Hematopoietic multipotent progenitor cell treated with erythropoietin and hydrocortisone succinate and interleukin-3 and kit ligand, for 6 days (in vitro differentiated cells): ENCODE data around the gene OR51I1.

Experiments used
- DNase-seq: peaks from one replicate; pipeline ENCODE4 v3.0.0-alpha.2; 2015

The OR51I1 gene, protein sequence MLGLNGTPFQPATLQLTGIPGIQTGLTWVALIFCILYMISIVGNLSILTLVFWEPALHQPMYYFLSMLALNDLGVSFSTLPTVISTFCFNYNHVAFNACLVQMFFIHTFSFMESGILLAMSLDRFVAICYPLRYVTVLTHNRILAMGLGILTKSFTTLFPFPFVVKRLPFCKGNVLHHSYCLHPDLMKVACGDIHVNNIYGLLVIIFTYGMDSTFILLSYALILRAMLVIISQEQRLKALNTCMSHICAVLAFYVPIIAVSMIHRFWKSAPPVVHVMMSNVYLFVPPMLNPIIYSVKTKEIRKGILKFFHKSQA

GRCh38 chr11:5441414-5441813 lies at the start of gene OR51I1:
OR51I1 (minus strand) TSS chr11:5441514; CDS start chr11:5441514, 0 bp downstream.
- no peak for DNase-seq

GRCh38 chr11:5489576-5490357 lies 48.5 kb upstream of the OR51I1 start:
- no peak for DNase-seq

DNA sequence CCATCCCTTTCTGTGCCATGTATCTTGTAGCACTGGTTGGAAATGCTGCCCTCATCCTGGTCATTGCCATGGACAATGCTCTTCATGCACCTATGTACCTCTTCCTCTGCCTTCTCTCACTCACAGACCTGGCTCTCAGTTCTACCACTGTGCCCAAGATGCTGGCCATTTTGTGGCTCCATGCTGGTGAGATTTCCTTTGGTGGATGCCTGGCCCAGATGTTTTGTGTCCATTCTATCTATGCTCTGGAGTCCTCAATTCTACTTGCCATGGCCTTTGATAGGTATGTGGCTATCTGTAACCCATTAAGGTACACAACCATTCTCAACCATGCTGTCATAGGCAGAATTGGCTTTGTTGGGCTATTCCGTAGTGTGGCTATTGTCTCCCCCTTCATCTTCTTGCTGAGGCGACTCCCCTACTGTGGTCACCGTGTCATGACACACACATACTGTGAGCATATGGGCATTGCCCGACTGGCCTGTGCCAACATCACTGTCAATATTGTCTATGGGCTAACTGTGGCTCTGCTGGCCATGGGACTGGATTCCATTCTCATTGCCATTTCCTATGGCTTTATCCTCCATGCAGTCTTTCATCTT lies 47.6 kb upstream of the OR51I1 start:
- DNase-seq: no peak

DNA sequence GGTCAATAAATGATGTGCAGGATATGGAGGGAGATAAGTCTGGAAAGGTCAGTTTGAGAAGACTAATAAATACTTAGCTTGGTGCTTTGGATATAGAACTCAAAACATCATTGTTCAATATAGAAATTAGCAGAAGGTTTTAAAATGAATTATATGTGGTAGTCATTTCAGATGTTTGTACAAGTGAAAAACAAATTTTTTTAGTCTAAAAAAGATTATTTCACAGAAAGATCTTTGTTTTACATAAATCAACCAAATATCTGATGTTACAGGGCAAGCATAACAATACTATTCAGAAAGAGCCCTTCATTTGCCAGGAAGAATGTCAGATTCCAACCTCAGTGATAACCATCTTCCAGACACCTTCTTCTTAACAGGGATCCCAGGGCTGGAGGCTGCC lies 47.1 kb upstream of the OR51I1 start, which contains the start of gene OR52D1:
TSS of gene OR52D1 (plus strand) at position 301 of the 400 bp plus-strand sequence. CDS start at position 323, 22 bp downstream.
- no peak for DNase-seq

- DNase-seq: no peak
These were observed 45.1 kb upstream of the OR51I1 start for GRCh38 chr11:5486421-5486820.

DNA sequence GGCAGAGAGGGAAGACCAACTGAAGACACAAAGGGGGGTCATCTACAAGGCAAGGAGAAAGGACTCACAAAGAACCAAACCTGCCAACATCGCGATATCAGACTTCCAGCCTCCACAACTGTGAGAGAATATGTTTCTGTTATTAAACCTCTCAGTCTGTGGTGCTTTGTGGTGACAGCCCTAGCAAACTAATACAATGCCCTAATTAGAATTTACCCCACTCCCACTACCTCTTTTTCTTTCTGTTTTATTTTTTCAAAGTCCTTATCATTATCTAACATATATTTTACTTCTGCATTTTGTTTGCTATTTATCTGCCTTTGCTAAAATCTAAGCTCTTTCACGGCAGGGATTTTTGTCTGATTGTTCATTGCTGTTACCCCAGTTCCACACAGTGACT lies 44.7 kb upstream of the OR51I1 start:
- DNase-seq: no peak

DNA sequence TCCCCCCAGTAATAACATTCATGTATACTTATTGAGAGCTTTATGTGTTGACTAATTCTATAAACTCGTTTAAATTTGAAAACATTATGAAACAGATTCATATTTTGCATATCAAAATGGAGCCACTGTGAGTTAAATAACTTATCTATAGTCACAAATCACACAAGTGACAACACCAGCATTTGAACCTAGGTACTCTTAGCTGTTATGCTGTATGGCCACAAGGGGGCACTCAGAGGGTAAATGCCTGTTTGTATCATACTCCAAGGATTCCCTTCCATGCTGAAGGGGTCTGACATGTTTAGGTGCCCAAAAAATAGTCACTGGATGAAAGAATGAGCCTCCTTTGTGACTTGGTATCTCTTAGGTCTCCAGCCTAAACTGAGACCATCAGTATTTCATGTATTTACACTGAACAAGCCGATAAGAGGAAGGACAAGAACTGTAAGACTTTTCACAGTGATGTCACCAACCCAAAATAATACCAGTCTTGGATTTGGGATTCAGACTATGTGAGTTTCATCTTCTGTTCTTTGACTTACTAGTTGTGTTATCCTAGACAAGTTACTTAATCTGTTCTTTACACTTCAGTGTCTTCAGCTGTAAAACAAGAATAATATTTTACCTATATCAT lies 35.0 kb upstream of the OR51I1 start:
- peak; percentile 87 for DNase-seq

DNA sequence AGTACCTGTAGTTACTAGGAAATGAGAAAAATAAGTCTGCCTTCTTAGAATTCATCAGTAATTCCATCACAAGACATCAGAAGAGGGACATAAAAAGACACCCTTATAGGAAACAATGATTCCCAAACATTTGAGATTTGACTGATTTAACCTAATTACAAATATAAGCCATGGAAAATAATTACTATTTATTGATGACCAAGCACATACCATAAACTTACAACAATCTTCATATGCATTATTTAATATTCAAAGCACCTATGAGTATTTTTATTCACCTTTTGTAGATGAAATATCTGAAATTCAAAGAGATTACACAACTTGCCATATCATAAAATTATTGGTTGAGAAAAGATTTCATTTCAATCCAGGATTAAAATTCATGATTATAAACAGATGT lies 32.6 kb upstream of the OR51I1 start:
- no peak for DNase-seq

GRCh38 chr11:5467527-5467926 lies 26.2 kb upstream of the OR51I1 start:
- no peak for DNase-seq

- DNase-seq: no peak
These were observed 19.8 kb upstream of the OR51I1 start for GRCh38 chr11:5460983-5461621.

- no peak for DNase-seq
These were observed 8.1 kb upstream of the OR51I1 start for GRCh38 chr11:5449432-5449831.

- no peak for DNase-seq
These were observed 7.7 kb upstream of the OR51I1 start, which contains the start of gene OR51I2 for GRCh38 chr11:5449023-5449422. OR51I2 (plus strand) TSS chr11:5449323; CDS start chr11:5453489, 4,166 bp downstream.

DNA sequence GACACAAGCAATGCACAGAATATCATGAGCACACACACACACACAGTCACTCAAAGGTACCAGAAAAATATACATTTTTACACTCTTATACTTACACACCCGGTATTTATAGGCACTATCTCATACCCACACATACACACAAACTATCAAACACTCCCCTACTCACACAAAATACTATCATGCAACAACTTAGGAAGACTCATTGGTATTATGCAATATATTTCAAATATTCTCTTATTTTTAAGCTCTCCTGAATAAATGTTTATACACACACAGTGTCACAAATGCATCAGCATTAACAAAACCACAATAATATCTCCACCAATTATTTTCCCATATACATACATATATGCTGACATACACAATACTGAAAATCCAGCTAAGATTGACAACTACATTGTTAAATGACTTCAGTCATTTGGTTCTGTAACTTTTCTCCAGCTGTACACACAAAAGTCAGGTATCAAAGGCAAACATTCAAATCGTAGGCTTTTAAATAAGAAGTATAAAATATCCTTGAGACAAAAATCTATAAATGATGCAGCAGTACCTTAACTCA lies 2.6 kb upstream of the OR51I1 start:
- no peak for DNase-seq

- DNase-seq: no peak
These were observed 18.2 kb downstream of the OR51I1 start for GRCh38 chr11:5423131-5423530.

GRCh38 chr11:5421811-5422210 lies 19.5 kb downstream of the OR51I1 start, which contains the start of gene OR51Q1:
OR51Q1 (plus strand) TSS chr11:5422111; CDS start chr11:5422201, 90 bp downstream.
- no peak for DNase-seq

DNA sequence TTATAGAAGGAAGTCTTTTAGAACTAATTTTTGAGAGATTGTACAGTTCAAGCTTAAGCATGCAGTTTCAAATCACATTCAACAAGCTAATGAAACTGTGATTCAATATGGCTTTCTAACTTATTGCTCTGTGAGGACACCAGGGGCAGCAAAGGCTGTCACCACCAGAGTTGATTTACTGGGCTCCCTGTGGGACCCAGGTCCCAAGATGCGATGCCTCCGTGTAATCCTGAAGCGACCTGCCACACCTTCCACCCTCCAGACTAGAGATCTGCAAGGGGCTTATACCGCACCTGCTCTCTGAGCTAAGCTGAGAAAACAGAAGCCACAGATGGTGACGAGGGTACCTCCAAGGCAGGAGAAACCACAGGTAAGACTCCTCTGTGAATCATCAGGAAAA lies 20.3 kb downstream of the OR51I1 start:
- no peak for DNase-seq

GRCh38 chr11:5405173-5405572 lies 36.1 kb downstream of the OR51I1 start:
- no peak for DNase-seq

GRCh38 chr11:5398936-5399335 lies 42.4 kb downstream of the OR51I1 start:
- DNase-seq: no peak

GRCh38 chr11:5394091-5394490 lies 47.2 kb downstream of the OR51I1 start:
- DNase-seq: no peak
